Gastroesophageal sphincter (tissue), 3 donors: ENCODE results near the gene TRIML1.

Experiments used
- CTCF ChIP-seq, 4 experiments: fragments of 200-600 bp in 2 of 4; fragments of 450-650 bp in 2 of 4; sonication (generic) in 1 of 4; IDR thresholded peaks; one replicate each; pipeline ENCODE4 v1.5.1; 2017 to 2019; ENCODE audit warnings: antibody characterized with exemption in 4 of 4, mild to moderate bottlenecking in 2 of 4, moderate library complexity in 2 of 4
- EP300 ChIP-seq: sonication (generic); formaldehyde crosslinking; IDR thresholded peaks from one replicate; pipeline ENCODE4 v1.6.1; 2017; ENCODE audit warnings: antibody characterized with exemption, mild to moderate bottlenecking
- POLR2A ChIP-seq, 2 donors: fragments of 450-650 bp; IDR thresholded peaks; one replicate each; pipeline ENCODE4 v1.6.1; 2017; ENCODE audit warnings: antibody characterized with exemption in 2 of 2, mild to moderate bottlenecking in 2 of 2, moderate library complexity in 1 of 2

DNA sequence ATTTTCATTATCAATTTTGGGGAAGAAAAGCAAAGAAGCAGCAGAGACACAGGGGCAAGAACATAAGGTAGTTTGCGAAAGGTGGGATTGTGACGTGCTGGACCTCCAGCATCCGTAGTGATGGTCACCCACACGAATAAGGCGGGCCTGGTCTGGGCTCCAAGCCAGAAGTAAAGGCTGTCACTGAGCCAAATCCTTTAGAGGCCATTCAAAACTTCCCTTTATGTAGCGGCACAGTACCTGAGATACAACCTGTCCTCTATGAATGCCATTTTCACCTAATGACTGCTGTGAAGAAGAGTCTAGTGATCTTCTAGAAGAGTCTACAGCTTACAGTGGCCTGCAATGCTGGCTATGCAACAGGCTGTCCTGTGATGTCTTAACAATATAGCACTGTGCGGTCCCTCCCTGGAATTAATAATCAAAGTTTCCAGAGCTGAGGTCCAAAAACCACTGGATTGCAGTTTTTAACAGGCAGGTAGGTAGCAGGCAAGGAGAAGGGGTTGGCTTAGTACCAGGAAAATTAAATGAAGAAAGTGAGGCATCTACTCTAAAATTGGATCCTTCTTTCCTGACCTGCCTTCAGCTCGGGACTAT is 56.2 kb downstream of the TRIML1 start:
- TF ChIP-seq POLR2A (IDR thresholded peaks at IDR 0.05) (no peak), CTCF (IDR thresholded peaks at IDR 0.05) (no peak), EP300 (no peak)
